ENCODE measurements around the gene CBX4.

- TF ChIP-seq, protein P1, sequence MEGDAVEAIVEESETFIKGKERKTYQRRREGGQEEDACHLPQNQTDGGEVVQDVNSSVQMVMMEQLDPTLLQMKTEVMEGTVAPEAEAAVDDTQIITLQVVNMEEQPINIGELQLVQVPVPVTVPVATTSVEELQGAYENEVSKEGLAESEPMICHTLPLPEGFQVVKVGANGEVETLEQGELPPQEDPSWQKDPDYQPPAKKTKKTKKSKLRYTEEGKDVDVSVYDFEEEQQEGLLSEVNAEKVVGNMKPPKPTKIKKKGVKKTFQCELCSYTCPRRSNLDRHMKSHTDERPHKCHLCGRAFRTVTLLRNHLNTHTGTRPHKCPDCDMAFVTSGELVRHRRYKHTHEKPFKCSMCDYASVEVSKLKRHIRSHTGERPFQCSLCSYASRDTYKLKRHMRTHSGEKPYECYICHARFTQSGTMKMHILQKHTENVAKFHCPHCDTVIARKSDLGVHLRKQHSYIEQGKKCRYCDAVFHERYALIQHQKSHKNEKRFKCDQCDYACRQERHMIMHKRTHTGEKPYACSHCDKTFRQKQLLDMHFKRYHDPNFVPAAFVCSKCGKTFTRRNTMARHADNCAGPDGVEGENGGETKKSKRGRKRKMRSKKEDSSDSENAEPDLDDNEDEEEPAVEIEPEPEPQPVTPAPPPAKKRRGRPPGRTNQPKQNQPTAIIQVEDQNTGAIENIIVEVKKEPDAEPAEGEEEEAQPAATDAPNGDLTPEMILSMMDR (conservative IDR thresholded peaks at IDR 0.05; ENCODE audit: low read length), result no peak
- TF ChIP-seq EZH2phosphoT487 (IDR thresholded peaks at IDR 0.05; ENCODE audit: borderline replicate concordance, low read depth, low read length), result no peak
Observed at GRCh38 chr17:79859676-79860615, 20.7 kb upstream of the CBX4 start.

Measured in OCI-LY7 (cell line).